T-cell (primary cell): ENCODE measurements around the gene MAPK9. TPM values are rescaled to one million over a fixed set of nuclear protein-coding genes. Genes with fewer than 3 reads are reported as not detected.

Experiments
- ATAC-seq, 4 experiments: fragments of 200-7000 bp in 3 of 4; fragments of 150-1000 bp in 1 of 4; cut with Tn5 transposase; replicated peaks in 1 of 4; 1 replicate in 3 of 4; 2 replicates in 1 of 4; pipeline ENCODE4 v1.10.0; 2021; ENCODE audit warnings: moderate library complexity in 3 of 4, mild to moderate bottlenecking in 2 of 4, moderate number of reproducible peaks in 1 of 4
- CTCF ChIA-PET, 2 donors: fragments of 300-600 bp; sonication (Branson Sonifier 250); formaldehyde crosslinking; loops; one replicate each; lab custom pipeline; 2022; ENCODE audit warnings: antibody characterized with exemption in 2 of 2; lab: Charles Lee
- POLR2A ChIA-PET, 2 donors: fragments of 300-600 bp; sonication (Branson Sonifier 250); formaldehyde crosslinking; loops; one replicate each; lab custom pipeline; 2022; ENCODE audit warnings: antibody characterized with exemption in 2 of 2; lab: Charles Lee
- DNase-seq, 35 experiments: peaks; one replicate each; pipeline versions ENCODE4 v3.0.0 to v3.0.0-alpha.2; 2013 to 2023
- H3K27ac ChIP-seq: one replicate; pipeline ENCODE4 v1.5.1; 2013; ENCODE audit warnings: low read length
- H3K27me3 ChIP-seq, 2 experiments: replicated peaks in 1 of 2; 1 replicate in 1 of 2; 2 replicates in 1 of 2; pipeline versions ENCODE4 v1.6.1 to v1.7.0; 2013; ENCODE audit warnings: low read length in 1 of 2, mixed read lengths in 1 of 2; ENCODE audit not compliant: control insufficient read depth in 2 of 2, insufficient read depth in 2 of 2; ENCODE audit errors: extremely low read depth in 1 of 2
- H3K36me3 ChIP-seq, 2 donors: 1 replicate in 1 of 2; 2 replicates in 1 of 2; pipeline versions ENCODE4 v1.6.1 to v1.7.0; 2013; ENCODE audit warnings: low read length in 1 of 2; ENCODE audit not compliant: control insufficient read depth in 2 of 2, insufficient read depth in 1 of 2; ENCODE audit errors: extremely low read depth in 1 of 2
- H3K4me1 ChIP-seq, 2 experiments: 1 replicate in 1 of 2; 2 replicates in 1 of 2; pipeline versions ENCODE4 v1.6.1 to v1.7.0; 2013; ENCODE audit warnings: low read length in 2 of 2, mixed read lengths in 1 of 2; ENCODE audit not compliant: insufficient read depth in 2 of 2, control insufficient read depth in 1 of 2; ENCODE audit errors: extremely low read depth in 1 of 2
- H3K4me3 ChIP-seq, 2 donors: 1 replicate in 1 of 2; 2 replicates in 1 of 2; pipeline versions ENCODE4 v1.5.1 to v1.7.0; 2013; ENCODE audit warnings: mild to moderate bottlenecking in 2 of 2, low read length in 1 of 2, moderate library complexity in 1 of 2; ENCODE audit not compliant: control insufficient read depth in 1 of 2; ENCODE audit errors: extremely low read depth in 1 of 2
- H3K9me3 ChIP-seq: 2 replicates; pipeline ENCODE4 v1.7.0; 2013
- H3K27ac Mint-ChIP-seq, 2 donors: one replicate each; pipeline ENCODE4 v1.8.0; 2020 to 2021; ENCODE audit warnings: mild to moderate bottlenecking in 2 of 2, mixed read lengths in 2 of 2
- H3K27me3 Mint-ChIP-seq, 2 donors: one replicate each; pipeline ENCODE4 v1.8.0; 2021 to 2022; ENCODE audit warnings: mixed read lengths in 2 of 2
- H3K36me3 Mint-ChIP-seq: one replicate; pipeline ENCODE4 v1.8.0; 2021; ENCODE audit warnings: mixed read lengths
- H3K4me1 Mint-ChIP-seq, 3 donors: one replicate each; pipeline ENCODE4 v1.8.0; 2020 to 2022; ENCODE audit warnings: mixed read lengths in 3 of 3, mild to moderate bottlenecking in 1 of 3
- H3K4me3 Mint-ChIP-seq, 3 donors: one replicate each; pipeline ENCODE4 v1.8.0; 2020 to 2022; ENCODE audit warnings: mild to moderate bottlenecking in 3 of 3, mixed read lengths in 3 of 3, moderate library complexity in 3 of 3
- H3K9me3 Mint-ChIP-seq, 3 donors: one replicate each; pipeline ENCODE4 v1.8.0; 2020 to 2022; ENCODE audit warnings: mixed read lengths in 3 of 3
- WGBS: methylation state at CpG from one replicate; pipeline ENCODE4 v1.1.5; 2013; ENCODE audit warnings: missing lambda C conversion rate; ENCODE audit not compliant: insufficient coverage; 5-methylcytosine and 5-hydroxymethylcytosine counted together
- total RNA-seq, 35 experiments: library from RNA in 6 of 35; stranded (reverse) in 6 of 35; fragments of 120-200 nt in 1 of 35; gene quantifications; one replicate each; pipeline versions ENCODE4 v1.2.1 to v1.2.4 and lab custom pipeline; 2013 to 2026

Gene MAPK9
- total RNA-seq, 5 donors from 2014 or later (not counting 1 experiment from before 2014, with no cell fraction given), result 28.3 to 35.8 (median 32.5) TPM

DNA sequence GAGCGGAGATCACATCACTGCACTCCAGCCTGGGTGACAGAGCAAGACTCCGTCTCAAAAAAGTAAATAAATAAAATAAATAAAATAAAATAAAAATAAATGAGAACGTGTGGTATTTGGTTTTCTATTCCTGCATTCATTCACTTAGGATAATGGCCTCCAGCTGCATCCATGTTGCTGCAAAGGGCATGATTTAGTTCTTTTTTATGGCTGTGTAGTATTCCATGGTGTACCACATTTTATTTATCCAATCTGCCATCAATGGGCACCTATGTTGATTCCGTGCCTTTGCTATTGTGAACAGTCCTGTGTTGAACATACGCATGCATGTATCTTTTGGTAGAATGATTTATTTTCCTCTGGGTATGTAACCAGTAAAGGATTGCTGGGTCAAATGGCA is 74.1 kb downstream of the MAPK9 start:
- POLR2A ChIA-PET, result no interaction called here
- WGBS, result no CpG with 5 or more reads among the region's 5 CpGs
- Histone ChIP-seq H3K27ac (no peak overlapping the region), H3K4me3 (no peak overlapping the region), H3K36me3 (no peaks in the 10 kb centered on the region), H3K9me3 (peaks cover 2% of the 10 kb centered on the region), H3K27me3 (peaks cover 0 to 17% of the 10 kb centered on the region in 2 experiments), H3K4me1 (no peaks in the 10 kb centered on the region)
- no peak for ATAC-seq
- H3K27me3 Mint-ChIP-seq, result peaks cover under 1 to 4% of the 10 kb centered on the region in 2 donors
- H3K27ac Mint-ChIP-seq, result no peak overlapping the region
- H3K36me3 Mint-ChIP-seq, result peaks cover 13% of the 10 kb centered on the region
- no peaks in the 10 kb centered on the region for H3K4me1 Mint-ChIP-seq
- H3K9me3 Mint-ChIP-seq, result peaks cover 22 to 48% (median 22%) of the 10 kb centered on the region in 3 donors
- no peak for DNase-seq
- no peak overlapping the region for H3K4me3 Mint-ChIP-seq
- CTCF ChIA-PET, result no interaction called here

- H3K4me1 ChIP-seq, result no peaks in the 10 kb centered on the region
- ChIA-PET CTCF (no interaction called here), POLR2A (no interaction called here)
- no peak overlapping the region for H3K4me3 ChIP-seq
- peaks cover 8 to 9% of the 10 kb centered on the region in 2 donors for H3K27me3 Mint-ChIP-seq
- H3K36me3 ChIP-seq, result no peaks in the 10 kb centered on the region
- WGBS, result 93% methylated on average over 8 of the region's 15 CpGs
- no peak overlapping the region for H3K4me3 Mint-ChIP-seq
- ATAC-seq (no peak), DNase-seq (no peak)
- H3K9me3 ChIP-seq, result peaks cover 2% of the 10 kb centered on the region
- peaks cover 0 to 25% of the 10 kb centered on the region in 2 experiments for H3K27me3 ChIP-seq
- H3K9me3 Mint-ChIP-seq, result peaks cover 14 to 37% (median 15%) of the 10 kb centered on the region in 3 donors
- peaks cover 7% of the 10 kb centered on the region for H3K36me3 Mint-ChIP-seq
- no peak overlapping the region for H3K27ac ChIP-seq
- H3K27ac Mint-ChIP-seq, result no peak overlapping the region
- no peaks in the 10 kb centered on the region for H3K4me1 Mint-ChIP-seq
These were observed 75.2 kb downstream of the MAPK9 start for GRCh38 chr5:180216646-180217171.

GRCh38 chr5:180215783-180216630 is 75.9 kb downstream of the MAPK9 start:
- no peak overlapping the region for H3K4me3 Mint-ChIP-seq
- peaks cover 14 to 36% (median 15%) of the 10 kb centered on the region in 3 donors for H3K9me3 Mint-ChIP-seq
- no peaks in the 10 kb centered on the region for H3K4me1 Mint-ChIP-seq
- Histone ChIP-seq H3K4me1 (no peaks in the 10 kb centered on the region), H3K4me3 (no peak overlapping the region), H3K36me3 (no peaks in the 10 kb centered on the region), H3K9me3 (peaks cover 2% of the 10 kb centered on the region), H3K27me3 (peaks cover 0 to 32% of the 10 kb centered on the region in 2 experiments), H3K27ac (no peak overlapping the region)
- WGBS, result 91% methylated on average over 29 of the region's 34 CpGs
- no peak for ATAC-seq
- peaks cover 7% of the 10 kb centered on the region for H3K36me3 Mint-ChIP-seq
- H3K27me3 Mint-ChIP-seq, result peaks cover 10 to 12% of the 10 kb centered on the region in 2 donors
- CTCF ChIA-PET, result no interaction called here
- no peak for DNase-seq
- no peak overlapping the region for H3K27ac Mint-ChIP-seq
- POLR2A ChIA-PET, result no interaction called here

GRCh38 chr5:180214870-180215770 is 76.8 kb downstream of the MAPK9 start:
- Histone ChIP-seq H3K27ac (no peak overlapping the region), H3K4me3 (no peak overlapping the region), H3K9me3 (no peaks in the 10 kb centered on the region), H3K4me1 (no peaks in the 10 kb centered on the region), H3K27me3 (peaks cover 0 to 41% of the 10 kb centered on the region in 2 experiments), H3K36me3 (no peaks in the 10 kb centered on the region)
- POLR2A ChIA-PET, result no interaction called here
- Mint-ChIP-seq H3K4me3 (no peak overlapping the region), H3K36me3 (peaks cover 5% of the 10 kb centered on the region), H3K9me3 (peaks cover 11 to 32% (median 15%) of the 10 kb centered on the region in 3 donors), H3K27me3 (peaks cover 18 to 19% of the 10 kb centered on the region in 2 donors), H3K4me1 (no peaks in the 10 kb centered on the region), H3K27ac (no peak overlapping the region)
- CTCF ChIA-PET, result no interaction called here
- DNase-seq (no peak), ATAC-seq (no peak)
- 88% methylated on average over 8 of the region's 21 CpGs for WGBS

DNA sequence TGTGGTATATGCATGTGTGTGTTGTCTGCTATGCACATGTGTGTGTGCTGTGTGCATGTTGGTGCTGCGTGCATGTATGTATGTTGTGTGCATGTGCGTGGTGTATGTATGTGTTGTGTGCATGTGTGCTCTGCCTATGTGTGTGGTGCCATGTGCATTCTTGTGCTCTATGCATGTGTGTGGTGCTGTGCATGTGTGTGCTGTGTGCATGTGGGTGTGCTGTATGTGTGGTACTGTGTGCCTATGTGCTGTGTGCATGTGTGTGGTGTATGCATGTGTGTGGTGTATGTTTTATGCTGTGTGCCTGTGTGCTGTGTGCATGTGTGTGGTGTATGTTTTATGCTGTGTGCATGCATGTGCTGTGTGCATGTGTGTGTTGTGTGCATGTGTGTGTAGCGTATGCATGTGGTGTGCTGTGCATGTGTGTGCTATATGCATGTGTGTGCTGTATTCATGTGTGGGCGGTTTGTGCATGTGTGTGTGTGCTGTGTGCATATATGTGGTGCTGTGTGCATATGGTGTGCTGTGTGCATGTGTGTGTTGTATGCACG is 78.2 kb downstream of the MAPK9 start:
- no peaks in the 10 kb centered on the region for H3K9me3 ChIP-seq
- H3K4me3 ChIP-seq, result no peak overlapping the region
- no peaks in the 10 kb centered on the region for H3K36me3 ChIP-seq
- CTCF ChIA-PET, result no interaction called here
- Mint-ChIP-seq H3K4me1 (no peaks in the 10 kb centered on the region), H3K9me3 (peaks cover 4 to 21% (median 9%) of the 10 kb centered on the region in 3 donors), H3K4me3 (no peak overlapping the region), H3K27me3 (peaks cover 18 to 26% of the 10 kb centered on the region in 2 donors), H3K27ac (no peak overlapping the region), H3K36me3 (no peaks in the 10 kb centered on the region)
- ATAC-seq (no peak), DNase-seq (no peak)
- POLR2A ChIA-PET, result no interaction called here
- 90% methylated on average over 5 of the region's 5 CpGs for WGBS
- H3K27ac ChIP-seq, result no peak overlapping the region
- peaks cover 0 to 50% of the 10 kb centered on the region in 2 experiments for H3K27me3 ChIP-seq
- H3K4me1 ChIP-seq, result no peaks in the 10 kb centered on the region

GRCh38 chr5:180213256-180213600 is 78.7 kb downstream of the MAPK9 start:
- Mint-ChIP-seq H3K9me3 (peaks cover 4 to 15% (median 9%) of the 10 kb centered on the region in 3 donors), H3K36me3 (no peaks in the 10 kb centered on the region), H3K27ac (no peak overlapping the region), H3K4me1 (peaks cover 3 to 5% (median 3%) of the 10 kb centered on the region in 3 donors), H3K27me3 (peaks cover 22 to 29% of the 10 kb centered on the region in 2 donors), H3K4me3 (no peak overlapping the region)
- DNase-seq (no peak), ATAC-seq (no peak)
- H3K27ac ChIP-seq, result no peak overlapping the region
- H3K9me3 ChIP-seq, result no peaks in the 10 kb centered on the region
- H3K4me1 ChIP-seq, result peaks cover 0 to 4% of the 10 kb centered on the region in 2 experiments
- WGBS, result 47% methylated on average over 4 of the region's 4 CpGs
- no peak overlapping the region for H3K4me3 ChIP-seq
- no peaks in the 10 kb centered on the region for H3K36me3 ChIP-seq
- POLR2A ChIA-PET, result no interaction called here
- H3K27me3 ChIP-seq, result peaks cover 2 to 55% of the 10 kb centered on the region in 2 experiments
- CTCF ChIA-PET, result no interaction called here
